NCI-H460 (cell line): ENCODE measurements around the gene TSHR. TPM values are rescaled to one million over a fixed set of nuclear protein-coding genes. Genes with fewer than 3 reads are reported as not detected.
A peak's percentile ranks its signal among the peaks of the same experiment; 100 is the strongest.

Experiments used
- DNase-seq: peaks from one replicate; pipeline ENCODE4 v3.0.0-alpha.2; 2016; ENCODE audit warnings: low read depth; ENCODE audit errors: extremely low read depth
- total RNA-seq: library from RNA; depleted of rRNA; stranded (reverse); fragments of >200 nt; shearing (Covaris generic); gene quantifications from 2 replicates; pipeline ENCODE4 v1.2.3, GENCODE V29; 2014

Gene TSHR
- total RNA-seq, 1 experiment from 2014 or later = not detected

DNA sequence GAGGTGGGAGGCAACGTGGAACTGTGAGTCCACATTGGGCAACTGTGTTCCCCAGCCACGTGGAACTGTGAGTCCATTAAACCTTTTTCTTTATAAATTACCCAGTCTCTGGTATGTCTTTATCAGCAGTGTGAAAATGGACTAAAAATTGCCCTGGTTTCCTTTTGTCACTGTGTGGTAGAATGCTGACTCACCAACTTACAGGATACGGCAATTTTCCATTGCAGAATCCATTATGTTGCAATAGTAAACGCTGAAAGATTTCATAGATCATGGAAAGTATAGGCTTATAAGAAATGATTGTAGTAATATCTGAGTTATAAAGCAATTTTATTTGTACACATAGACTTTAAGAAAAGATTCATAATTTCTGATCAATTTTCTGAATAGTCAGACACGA is 172.4 kb downstream of the TSHR start:
- DNase-seq = no peak

DNA sequence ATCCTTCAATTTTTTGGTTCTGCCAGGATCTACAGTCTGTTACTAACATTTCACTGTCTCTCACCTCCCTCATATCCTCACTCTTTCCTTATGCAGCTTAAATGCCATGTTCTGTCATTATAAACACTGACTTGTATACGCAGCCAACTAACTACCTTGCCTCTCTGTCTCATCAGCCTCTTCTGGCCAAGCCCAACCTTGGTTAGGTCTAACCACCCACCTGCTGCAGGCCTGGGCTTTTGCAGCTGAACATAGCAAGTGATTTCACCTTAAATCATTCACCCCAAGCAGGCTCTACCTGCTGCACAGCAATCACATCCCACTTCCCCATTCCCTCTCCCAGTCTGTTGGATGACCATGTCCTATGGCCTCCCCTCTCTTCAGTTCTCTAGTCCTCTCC is 173.8 kb downstream of the TSHR start:
- no peak for DNase-seq

DNA sequence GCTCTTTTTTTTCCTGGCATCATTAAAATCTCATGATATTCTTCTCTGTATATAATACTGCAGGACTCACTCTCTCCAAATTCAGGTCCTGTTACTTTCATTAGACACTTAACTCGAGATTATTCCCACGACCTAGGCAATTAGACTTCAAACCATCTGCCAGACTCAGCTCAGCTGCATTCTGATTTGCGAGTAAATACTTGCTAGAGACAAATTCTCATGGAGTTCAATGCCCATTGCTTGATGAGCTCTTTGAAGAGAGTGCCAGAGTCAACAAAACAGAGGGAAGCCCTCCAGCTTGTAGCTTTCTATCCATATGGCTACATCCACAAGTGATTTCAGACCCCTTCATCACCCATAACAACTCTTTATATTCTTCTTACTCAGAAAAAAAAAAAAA is 177.0 kb downstream of the TSHR start:
- DNase-seq = no peak

DNA sequence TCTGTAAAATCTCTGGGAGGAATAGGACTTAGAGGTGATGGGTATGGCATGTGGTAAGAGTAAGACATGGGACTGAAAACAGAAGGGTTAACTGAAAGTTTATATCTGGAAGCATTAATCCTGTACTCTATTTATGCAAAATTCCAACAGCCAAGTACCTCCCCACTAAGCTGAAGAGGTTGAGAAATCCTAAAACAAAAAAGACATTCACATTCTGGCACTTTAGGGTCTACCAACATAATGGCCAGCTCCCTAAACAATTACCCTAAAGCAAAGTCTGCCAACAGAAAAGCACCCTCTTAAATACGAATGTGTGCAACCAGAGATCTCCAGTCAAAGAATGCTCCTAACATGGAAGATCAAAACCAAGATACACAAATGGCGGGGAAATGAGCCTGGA is 178.0 kb downstream of the TSHR start:
- no peak for DNase-seq

DNA sequence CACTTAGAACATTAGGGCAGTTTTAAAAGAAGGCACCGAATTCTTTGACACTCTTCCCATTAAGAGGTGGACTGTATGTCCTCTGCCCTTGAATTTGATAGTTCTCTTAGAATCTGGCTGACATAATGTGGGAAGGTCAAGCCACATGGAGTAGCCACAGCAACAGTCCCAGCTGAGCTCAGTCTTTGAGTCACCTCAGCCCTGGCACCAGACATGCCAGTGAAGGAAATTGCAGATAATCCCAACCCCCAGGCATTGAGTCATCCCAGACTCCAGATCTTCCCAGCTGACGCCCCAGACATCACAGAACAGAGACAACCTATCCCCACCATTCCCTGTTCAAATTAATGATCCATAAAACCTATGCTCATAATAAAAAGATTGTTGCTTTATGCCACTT is 181.9 kb downstream of the TSHR start:
- no peak for DNase-seq

DNA sequence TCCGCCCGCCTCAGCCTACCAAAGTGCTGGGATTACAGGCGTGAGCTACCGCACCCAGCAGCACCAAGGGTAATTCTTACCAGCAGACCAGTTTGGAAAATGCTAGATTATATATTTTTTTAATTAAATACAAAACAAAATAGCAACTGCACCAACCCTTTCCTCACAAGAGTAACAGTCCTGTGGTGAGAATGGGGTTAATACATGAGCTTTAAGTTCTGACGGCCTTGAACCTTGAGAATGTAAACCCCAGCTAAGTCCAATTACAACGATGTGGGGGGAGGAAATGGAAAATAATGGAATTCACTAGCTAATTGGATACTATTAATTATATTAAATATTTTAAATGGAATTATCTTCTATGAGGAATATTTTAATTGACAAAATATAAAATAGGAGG is 183.0 kb downstream of the TSHR start:
- no peak for DNase-seq

DNA sequence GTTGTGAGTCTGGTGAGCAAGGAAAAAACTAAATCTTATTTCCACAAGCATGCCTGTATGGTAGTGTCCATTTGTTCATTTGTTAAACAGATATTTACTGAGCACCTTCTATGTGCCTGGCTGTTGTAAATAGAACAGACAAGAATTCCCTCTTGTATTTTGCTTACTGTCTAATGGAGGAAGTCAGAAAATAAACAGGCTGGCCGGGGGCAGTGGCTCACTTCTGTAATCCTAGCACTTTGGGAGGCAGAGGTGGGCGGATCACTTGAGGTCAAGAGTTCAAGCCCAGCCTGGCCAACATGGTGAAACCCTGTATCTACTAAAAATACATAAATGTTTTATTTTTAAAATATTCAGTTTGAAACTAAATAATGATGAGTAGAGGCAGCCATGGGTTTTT is 186.0 kb downstream of the TSHR start:
- no peak for DNase-seq

DNA sequence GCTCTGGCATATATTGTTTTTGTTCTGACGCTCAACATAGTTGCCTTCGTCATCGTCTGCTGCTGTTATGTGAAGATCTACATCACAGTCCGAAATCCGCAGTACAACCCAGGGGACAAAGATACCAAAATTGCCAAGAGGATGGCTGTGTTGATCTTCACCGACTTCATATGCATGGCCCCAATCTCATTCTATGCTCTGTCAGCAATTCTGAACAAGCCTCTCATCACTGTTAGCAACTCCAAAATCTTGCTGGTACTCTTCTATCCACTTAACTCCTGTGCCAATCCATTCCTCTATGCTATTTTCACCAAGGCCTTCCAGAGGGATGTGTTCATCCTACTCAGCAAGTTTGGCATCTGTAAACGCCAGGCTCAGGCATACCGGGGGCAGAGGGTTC is 188.4 kb downstream of the TSHR start:
- no peak for DNase-seq

DNA sequence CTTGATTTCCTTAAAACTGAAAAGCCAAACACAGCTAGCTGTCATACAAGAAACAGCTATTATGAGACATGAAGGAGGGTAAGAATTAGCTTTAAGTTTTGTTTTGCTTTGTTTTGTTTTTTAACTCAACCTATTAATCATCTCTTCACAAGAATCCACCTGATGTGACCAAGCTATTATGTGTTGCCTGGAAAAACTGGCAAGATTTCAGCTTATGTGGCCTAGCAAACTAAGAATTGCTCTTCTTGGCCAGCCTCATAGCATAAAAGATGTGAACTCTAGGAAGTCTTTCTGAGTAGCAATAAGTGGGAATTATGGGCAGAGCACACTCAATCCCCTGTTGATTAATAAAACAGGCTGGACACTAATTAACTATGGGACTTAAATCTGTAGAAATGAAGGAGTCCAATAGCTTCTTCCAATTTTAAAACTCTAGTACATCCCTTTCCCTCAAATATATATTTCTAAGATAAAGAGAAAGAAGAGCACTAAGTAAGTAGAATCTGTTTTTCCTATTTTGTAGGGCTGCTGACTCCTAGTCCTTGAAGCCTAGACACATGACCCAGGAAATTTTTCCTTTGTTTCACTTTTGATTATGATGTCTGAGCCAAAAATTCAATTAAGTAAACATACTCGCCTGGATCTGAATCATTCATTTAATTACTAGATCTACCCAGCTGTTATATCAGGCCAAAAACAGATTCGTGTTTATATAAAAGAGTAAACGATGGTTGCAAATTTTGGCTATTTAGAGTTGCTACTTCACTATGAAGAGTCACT is 189.6 kb downstream of the TSHR start:
- DNase-seq = no peak

DNA sequence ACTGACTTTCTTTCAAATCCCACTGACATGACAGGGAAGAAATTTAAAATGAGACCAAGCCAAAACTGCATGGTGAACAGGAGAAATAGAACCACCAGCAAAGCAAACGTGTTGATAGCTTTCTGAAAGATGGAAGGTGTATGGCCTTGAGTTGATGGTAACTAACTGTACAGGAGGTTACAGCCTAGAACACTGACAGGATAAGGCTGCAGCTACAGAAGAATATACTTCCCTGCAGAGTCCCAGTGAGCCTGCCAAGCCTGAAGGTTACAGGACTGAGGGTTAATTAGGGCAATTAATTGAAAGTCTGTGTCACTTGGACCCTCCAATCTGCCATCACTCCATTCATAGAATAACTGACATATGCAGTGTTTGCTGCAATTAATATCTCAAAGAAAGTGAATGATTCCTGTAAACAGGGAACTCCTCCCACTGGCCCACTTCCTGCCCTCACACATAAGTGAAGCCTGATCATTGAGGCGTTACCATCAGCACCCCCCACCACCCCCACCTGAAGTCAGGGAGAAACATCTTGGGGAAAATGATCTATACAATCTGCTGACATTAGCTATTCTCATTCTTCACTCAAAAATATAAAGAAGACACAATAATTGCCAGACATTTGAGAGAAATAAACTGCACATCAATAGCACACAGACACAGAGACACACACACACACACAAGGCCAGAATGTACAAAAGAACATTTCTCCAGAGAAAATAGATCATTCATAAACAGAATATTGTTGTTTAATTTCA is 191.9 kb downstream of the TSHR start:
- DNase-seq = no peak

DNA sequence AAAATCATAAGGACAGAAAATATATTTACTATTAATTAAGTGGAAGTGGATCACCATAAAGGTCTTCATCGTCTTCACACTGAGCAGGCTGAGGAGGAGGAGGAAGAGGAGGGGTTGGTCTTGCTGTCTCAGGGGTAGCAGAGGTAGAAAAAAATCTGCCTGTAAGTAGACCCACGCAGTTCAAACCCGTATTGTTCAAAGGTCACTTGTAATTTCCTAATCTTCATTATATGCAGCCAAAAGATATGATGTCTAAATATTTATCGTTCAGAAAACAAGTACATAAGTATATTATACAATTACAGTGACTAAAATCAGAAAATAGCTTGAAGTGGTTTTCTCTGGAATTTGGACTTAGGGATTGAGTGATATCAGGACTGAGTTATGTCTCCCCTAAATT is 193.2 kb downstream of the TSHR start:
- DNase-seq = no peak

DNA sequence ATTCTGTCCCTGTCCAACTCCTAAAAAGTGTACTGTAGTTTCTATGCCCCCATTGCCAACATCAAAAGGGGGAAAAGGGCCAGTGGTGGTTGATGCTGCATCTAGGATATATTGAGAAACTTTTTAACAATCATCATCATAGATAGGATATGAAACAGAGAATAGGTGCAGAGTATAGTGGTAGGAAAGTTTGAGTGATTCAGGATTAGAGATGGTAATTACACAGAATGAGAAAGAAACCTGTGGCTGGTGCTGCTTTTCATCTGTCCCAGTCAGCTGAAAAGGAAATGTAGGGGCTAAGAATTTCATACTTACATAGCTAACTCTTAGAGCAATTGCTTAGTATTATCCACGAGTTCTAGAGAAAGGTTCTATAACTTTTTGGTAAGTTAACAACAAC is 197.8 kb downstream of the TSHR start:
- DNase-seq = no peak

DNA sequence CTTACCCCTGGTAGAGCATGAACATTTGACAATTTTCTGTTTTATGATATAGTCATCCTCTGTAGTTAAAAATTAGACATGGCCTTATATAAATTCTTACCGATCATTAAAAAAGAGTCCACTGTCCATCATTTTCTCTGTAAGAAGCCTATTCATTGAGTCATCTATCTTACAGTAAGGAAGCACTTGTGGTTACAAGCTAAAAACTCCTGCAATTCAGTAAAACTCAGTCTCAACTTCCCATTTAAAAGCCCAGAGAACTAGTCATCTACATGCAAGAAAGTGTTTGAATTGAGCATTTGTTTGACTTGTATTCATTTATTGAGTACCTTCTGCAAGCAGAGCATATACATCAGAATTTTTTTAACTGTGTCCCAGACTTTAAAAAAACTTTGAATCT is 202.0 kb downstream of the TSHR start:
- DNase-seq = no peak

DNA sequence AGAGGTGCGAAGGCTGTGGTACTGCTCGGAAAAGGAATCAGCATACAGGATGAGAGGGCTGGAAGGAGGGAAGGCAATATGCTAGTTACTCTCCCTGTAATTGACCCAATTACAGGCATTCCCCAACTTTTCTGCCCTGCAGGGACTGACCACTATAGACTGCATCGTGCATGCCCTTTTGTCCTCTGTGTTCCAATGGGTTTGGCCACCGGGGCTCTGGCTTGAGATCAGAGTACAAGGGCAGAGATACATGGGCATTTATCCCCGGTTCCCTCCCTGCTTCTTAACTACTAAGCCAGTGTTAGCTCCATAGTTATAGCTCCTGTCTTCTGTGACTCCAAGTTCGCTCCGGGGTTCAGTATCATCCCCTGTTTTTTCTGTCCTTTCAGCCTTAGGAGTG is 205.7 kb downstream of the TSHR start:
- DNase-seq = no peak

DNA sequence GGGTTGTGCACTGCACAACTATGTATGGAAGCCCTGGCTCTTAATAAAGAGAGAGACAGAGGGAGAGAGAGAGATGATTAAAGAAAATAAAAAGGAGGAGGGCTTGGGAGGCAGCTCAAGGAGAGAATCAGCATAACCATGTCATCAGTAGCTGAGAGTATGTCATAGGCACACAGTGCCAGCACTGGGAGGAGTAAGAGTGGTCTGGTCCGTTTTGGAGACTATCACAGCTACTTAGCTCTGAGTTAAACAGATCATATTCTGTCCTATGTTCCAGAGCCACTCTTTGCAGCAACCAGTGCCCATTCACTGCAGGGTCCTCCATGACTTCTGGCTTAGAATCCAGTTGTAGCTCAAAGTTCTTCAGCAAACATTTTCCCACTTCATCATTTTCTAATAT is 206.3 kb downstream of the TSHR start:
- DNase-seq = no peak

DNA sequence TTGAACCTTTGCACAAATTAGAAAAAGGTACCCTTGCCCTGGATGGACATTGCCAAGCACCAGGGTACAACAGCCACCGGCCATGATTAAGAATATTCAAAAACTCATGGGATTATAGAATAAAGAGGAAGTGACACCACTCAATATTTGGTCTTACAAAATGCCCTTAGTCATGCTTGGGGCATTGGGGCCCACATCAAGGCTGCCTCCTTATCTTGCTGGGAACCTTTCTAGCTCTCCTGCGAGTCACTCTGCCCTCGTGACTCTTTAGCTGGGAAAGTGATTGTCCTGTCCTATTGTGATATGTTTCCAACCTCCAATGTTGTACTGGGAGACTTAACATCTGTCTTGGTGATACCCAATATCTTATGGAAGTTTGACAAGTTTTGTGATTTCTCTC is 207.5 kb downstream of the TSHR start:
- DNase-seq = no peak

DNA sequence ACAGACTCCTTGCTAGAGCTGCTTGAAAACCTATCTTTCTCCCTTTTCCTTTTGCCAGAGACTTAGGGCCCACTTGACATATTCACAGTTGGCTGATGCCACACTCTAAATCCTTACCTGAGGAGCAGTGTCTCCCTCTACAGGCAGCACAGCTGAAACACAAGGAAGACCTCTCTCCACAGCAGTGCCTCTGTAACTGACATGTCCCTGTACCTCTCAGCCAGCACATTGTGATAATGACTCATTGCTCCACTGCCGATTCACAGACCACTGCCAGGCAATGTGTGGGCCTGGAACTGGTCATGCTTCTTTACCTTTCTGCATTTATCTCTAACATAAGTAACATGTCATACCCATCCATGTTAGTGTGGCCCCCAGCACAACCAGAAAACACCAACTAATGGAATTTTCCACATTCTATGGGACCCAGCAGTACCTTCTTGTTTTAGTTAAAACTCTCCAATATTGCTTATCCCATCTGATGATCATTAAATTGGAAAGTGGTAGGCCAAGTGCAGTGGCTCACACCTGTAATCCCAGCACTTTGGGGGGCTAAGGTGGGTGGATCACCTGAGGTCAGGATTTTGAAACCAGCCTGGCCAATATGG is 208.8 kb downstream of the TSHR start:
- DNase-seq = peak; percentile 58

DNA sequence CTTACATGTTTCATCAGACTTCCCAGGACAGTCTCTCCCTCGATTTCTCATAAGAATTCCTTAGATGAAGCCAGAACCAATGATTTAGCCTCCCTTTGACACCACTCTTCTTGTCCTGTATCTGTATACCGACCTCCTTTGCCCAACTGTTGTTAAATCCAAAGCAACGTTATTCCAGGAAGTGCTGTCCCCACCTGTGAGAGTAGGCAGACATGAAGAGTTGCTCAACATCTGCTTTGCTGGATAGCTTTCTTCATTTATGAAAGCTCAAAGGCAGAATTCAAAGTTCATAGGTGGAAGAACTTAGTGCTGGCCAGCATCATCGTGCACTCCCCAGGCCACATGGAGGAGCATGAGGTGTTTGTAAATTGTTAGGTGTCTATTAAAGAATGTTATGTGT is 209.8 kb downstream of the TSHR start:
- no peak for DNase-seq

DNA sequence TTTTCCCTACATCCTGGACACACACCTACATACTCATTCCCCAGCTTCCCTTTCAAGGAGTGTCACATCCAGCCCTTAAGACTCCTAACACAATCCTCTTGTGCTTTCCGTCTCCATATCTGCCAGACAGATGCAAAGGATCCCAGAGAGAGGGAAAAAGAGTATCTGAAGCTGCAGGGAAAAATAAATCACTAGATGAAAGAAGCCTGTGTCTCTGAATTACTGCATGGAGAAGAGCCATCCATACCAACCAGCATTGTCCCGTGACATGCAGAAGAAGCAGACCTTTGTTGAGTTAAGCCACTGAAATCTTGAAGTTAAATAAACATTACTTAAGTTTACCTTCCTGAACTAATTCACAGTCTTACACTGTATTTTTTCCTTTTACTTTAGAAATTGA is 210.7 kb downstream of the TSHR start:
- DNase-seq = no peak

DNA sequence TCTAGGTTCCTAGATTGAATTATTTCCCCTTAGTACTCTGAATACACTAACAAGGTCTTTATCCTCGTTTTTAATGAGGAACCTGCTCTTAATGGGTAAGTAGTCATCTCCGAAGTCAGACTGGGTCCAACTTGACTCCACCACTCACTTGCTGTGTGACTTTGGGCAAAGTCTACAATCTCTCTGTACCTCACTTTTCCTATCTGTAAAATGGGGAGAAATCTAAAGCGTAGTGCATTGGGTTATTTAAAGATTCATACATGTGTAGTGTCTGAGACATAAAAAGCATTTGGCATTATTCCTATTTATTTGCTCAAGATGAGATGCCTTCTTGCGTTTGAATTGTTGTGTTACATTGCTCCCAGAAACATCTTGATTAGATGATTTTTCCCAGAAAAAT is 213.8 kb downstream of the TSHR start:
- DNase-seq = no peak

DNA sequence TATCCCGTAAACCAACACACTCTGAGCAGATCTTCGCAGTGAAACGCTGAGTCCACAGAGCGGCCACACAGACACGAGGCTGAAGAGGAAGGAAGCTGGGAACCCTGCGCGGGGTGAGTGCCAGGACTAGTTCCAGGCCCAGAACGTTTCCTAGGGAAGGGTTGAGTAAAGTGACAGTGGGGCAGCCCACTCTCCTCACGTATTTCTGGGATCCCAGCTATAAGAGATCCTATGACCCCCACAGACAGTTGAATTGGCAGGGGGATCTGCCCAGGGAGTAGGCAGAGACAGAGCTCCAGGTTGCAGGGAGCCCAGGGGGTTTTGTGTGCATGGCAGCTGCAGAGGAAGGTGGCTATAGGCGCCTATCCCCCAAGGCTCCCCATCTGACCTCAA is 214.3 kb downstream of the TSHR start:
- no peak for DNase-seq
